ENCODE measurements around the gene EVC.

The EVC gene

DNA sequence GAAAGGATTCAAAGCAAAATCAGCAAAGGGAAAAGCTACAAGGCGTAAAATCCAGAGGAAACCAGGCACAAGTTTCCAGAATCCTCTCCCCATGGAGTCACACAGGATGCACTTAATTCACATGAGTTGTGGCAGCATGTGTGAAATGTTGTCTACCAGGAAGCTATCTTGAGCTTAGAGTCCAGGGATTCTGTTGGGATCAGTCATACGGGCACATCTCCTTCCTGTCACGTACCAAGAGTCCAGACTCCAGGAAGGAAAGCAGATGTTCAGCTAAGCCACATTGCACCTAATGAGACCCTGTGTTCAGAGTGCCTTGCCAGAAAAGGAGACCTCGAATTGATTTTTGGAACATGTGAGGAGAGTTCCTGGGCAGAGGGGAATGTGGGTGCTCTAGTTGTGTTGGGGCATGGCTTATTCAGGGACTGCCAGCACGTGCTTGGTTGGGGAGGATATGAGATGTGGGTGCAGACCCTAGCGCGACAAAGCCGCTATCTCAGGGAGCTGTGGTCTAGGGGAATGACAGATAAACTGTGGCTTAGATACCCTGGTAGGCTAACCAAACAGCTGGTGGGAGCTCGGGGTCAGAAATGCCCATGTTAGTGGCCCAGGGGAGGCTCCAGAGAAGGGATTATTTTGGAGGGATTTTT, 70.0 kb downstream of the EVC start:
- no peak overlapping the region for H3K4me3 ChIP-seq (ENCODE audit: low read depth, low read length)
- TF ChIP-seq, protein P1, sequence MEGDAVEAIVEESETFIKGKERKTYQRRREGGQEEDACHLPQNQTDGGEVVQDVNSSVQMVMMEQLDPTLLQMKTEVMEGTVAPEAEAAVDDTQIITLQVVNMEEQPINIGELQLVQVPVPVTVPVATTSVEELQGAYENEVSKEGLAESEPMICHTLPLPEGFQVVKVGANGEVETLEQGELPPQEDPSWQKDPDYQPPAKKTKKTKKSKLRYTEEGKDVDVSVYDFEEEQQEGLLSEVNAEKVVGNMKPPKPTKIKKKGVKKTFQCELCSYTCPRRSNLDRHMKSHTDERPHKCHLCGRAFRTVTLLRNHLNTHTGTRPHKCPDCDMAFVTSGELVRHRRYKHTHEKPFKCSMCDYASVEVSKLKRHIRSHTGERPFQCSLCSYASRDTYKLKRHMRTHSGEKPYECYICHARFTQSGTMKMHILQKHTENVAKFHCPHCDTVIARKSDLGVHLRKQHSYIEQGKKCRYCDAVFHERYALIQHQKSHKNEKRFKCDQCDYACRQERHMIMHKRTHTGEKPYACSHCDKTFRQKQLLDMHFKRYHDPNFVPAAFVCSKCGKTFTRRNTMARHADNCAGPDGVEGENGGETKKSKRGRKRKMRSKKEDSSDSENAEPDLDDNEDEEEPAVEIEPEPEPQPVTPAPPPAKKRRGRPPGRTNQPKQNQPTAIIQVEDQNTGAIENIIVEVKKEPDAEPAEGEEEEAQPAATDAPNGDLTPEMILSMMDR (IDR thresholded peaks at IDR 0.05; ENCODE audit: borderline replicate concordance, insufficient read depth, low read depth, low read length), result no peak

DNA sequence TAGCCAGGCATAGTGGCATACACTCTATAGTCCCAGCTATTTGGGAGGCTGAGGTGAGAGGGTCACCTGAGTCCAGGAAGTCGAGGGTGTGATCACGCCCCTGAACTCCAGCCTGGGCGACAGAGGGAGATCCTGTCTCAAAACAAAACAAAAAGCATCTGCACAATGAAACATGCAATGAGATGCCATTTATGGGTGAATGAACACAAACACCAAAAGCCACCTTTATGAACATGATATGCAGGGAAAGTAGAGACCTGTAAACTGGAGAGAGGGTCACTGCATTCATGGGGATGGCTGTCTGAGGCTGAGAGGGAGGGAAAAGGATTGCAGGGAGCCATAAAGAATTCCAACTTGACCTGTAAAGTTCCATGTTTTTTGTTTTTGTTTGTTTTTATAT, 70.7 kb downstream of the EVC start:
- TF ChIP-seq, protein P1 (IDR thresholded peaks at IDR 0.05; ENCODE audit: borderline replicate concordance, insufficient read depth, low read depth, low read length), result no peak
- no peak overlapping the region for H3K4me3 ChIP-seq (ENCODE audit: low read depth, low read length)

DNA sequence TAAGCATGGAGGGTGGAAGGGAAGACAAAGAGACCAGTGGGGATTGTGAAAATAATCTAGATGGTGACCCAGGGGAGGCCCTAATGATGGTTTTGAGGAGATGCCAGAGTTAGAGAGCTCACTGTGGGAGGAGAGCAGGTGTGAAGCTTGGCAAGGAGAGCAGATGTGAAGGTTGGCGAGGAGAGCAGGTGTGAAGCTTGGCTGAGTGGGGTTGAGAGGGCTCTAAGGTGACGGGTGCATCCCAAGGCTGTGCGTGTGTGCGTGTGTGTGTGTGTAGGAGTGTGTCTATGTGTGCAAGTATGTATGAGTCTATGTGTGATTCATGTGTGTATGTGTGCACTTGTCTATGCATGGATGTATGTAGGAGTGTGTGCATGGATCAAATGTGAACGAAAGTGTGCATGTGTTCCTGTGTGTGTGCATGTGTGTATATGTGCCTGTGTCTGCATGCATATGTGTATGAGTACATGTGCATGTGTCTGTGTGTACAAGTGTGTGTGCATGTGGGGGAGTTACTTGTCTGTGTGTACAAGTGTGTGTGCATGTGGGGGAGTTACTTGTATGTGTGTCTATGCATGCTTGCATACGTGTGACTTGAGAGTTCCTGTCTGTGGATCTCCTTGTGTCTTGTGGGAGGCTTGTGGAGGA, 72.0 kb downstream of the EVC start:
- TF ChIP-seq, protein P1 (IDR thresholded peaks at IDR 0.05; ENCODE audit: borderline replicate concordance, insufficient read depth, low read depth, low read length), result no peak
- no peak overlapping the region for H3K4me3 ChIP-seq (ENCODE audit: low read depth, low read length)

DNA sequence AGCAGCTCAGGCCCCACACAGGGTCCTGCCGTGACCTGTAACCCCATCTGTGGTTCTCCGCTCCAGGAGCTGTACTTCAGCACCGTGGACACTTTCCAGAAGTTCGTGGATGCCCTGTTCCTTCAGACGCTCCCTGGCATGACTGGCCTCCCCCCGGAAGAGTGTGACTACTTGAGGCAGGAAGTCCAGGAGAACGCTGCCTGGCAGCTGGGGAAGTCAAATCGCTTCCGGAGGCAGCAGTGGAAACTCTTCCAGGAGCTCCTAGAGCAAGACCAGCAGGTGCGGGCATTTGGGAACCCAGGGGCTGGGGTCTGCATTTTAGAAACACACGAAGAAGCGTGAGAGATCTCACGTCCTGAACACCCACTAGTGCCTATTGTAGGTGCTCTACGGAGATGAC, 72.5 kb downstream of the EVC start:
- TF ChIP-seq, protein P1 (IDR thresholded peaks at IDR 0.05; ENCODE audit: borderline replicate concordance, insufficient read depth, low read depth, low read length), result no peak

DNA sequence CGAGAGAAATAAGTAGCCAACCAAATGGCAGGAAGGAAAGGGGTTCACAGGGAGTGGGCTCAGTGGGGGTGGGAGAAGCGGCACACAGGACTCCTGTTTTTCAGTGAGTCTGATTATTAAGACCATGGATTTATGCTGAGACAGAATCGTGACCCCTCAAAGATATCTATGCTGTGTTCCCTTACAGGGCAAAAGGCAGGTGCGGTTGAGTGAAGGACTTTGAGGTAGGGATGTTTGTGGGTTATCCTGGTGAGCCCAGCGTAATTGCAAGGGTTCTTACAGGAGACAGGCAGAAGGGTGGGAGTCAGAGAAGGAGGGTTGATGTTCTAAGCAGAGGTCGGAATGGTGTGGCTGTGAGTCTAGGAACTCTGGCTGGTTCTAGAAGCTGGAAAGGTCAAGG, 73.0 kb downstream of the EVC start:
- H3K4me3 ChIP-seq (ENCODE audit: low read depth, low read length), result no peak overlapping the region
- TF ChIP-seq, protein P1 (IDR thresholded peaks at IDR 0.05; ENCODE audit: borderline replicate concordance, insufficient read depth, low read depth, low read length), result no peak

More for the DNA sequence above, 72.5 kb downstream of the EVC start:
- H3K4me3 ChIP-seq (ENCODE audit: low read depth, low read length), result no peak overlapping the region

DNA sequence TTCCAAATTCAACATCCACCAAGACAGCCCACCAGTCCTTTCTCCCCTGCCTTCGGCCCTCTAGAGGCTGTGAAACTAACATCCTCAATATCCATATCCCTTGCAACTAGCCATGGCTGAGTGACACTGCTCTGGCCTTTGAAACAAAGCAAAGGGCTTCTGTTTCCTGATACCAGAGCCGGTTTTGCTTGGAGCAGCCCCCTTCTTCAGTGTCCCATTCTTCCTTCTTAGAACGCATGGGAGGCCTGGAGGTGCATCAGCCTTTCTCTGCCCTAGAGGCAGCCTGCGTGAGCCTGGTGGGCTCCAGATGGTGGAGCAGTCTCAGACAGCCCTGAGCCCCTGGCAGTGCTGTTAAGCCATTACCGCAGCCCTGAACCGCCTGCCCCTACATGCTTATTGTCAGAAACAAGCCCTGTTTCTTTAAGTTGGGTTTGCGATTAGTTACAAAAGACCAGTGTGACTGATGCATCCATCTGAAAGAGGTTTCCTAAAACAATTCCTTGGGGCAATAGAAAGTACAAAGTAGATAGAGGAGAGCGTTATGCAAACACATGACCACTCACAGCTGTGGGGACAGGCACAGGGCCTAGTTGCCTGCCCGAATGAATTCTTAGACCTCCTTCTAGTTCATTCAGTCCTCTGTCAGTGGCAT, 74.1 kb downstream of the EVC start:
- TF ChIP-seq, protein P1 (IDR thresholded peaks at IDR 0.05; ENCODE audit: borderline replicate concordance, insufficient read depth, low read depth, low read length), result no peak
- H3K4me3 ChIP-seq (ENCODE audit: low read depth, low read length), result no peak overlapping the region

Measured in GM12875 (cell line).